ENCODE data around the gene ANKK1. TPM values are rescaled to one million over a fixed set of nuclear protein-coding genes. Genes with fewer than 3 reads are reported as not detected.

ANKK1 gene
- total and polyA plus RNA-seq, 7 donors: 0.45 to 0.54 TPM; not detected in 5

- H3K4me3 ChIP-seq: no peak overlapping the region
- intact Hi-C loops (cut with DNase I): no loop called here
- H3K4me1 ChIP-seq: no peaks in the 10 kb centered on the region
- no peak overlapping the region for H3K27ac ChIP-seq
- TF ChIP-seq POLR2AphosphoS5 (IDR thresholded peaks at IDR 0.05): no peak
- no peak for TF ChIP-seq POLR2A (IDR thresholded peaks at IDR 0.05)
- TF ChIP-seq CTCF (IDR thresholded peaks at IDR 0.05): no peak
- no peak for TF ChIP-seq EP300 (IDR thresholded peaks at IDR 0.05)
- H3K9me3 ChIP-seq: no peaks in the 10 kb centered on the region
- H3K27me3 ChIP-seq: no peaks in the 10 kb centered on the region
- no peaks in the 10 kb centered on the region for H3K36me3 ChIP-seq
- DNase-seq: no peak
- 81 to 83% methylated on average over 1 of the region's 1 CpG for WGBS, 2 donors
These were observed 9.1 kb downstream of the ANKK1 start for GRCh38 chr11:113396690-113397089.

GRCh38 chr11:113397212-113397611, 9.6 kb downstream of the ANKK1 start:
- TF ChIP-seq POLR2A (IDR thresholded peaks at IDR 0.05) (no peak), EP300 (IDR thresholded peaks at IDR 0.05) (no peak), POLR2AphosphoS5 (IDR thresholded peaks at IDR 0.05) (no peak), CTCF (IDR thresholded peaks at IDR 0.05) (no peak)
- no peak overlapping the region for H3K4me3 ChIP-seq
- no peak for DNase-seq
- WGBS, 2 donors: 79 to 84% methylated on average over 7 of the region's 7 CpGs
- H3K4me1 ChIP-seq: no peaks in the 10 kb centered on the region
- no peaks in the 10 kb centered on the region for H3K36me3 ChIP-seq
- intact Hi-C loops (cut with DNase I): no loop called here
- H3K9me3 ChIP-seq: no peaks in the 10 kb centered on the region
- H3K27ac ChIP-seq: no peak overlapping the region
- H3K27me3 ChIP-seq: no peaks in the 10 kb centered on the region

GRCh38 chr11:113397821-113398220, 10.2 kb downstream of the ANKK1 start:
- WGBS, 2 donors: 89 to 91% methylated on average over 4 of the region's 4 CpGs

GRCh38 chr11:113398669-113399430, 11.3 kb downstream of the ANKK1 start:
- H3K27me3 ChIP-seq: no peaks in the 10 kb centered on the region
- no peaks in the 10 kb centered on the region for H3K4me1 ChIP-seq
- no peak for DNase-seq
- intact Hi-C loops (cut with DNase I): no loop called here
- H3K9me3 ChIP-seq: no peaks in the 10 kb centered on the region
- no peak overlapping the region for H3K27ac ChIP-seq
- no peaks in the 10 kb centered on the region for H3K36me3 ChIP-seq
- no peak overlapping the region for H3K4me3 ChIP-seq
- no peak for TF ChIP-seq CTCF (IDR thresholded peaks at IDR 0.05)
- TF ChIP-seq EP300 (IDR thresholded peaks at IDR 0.05): no peak
- 87 to 89% methylated on average over 24 of the region's 24 CpGs for whole genome bisulfite sequencing, 2 donors

More at GRCh38 chr11:113397821-113398220, 10.2 kb downstream of the ANKK1 start:
- intact Hi-C loops (cut with DNase I): no loop called here
- Histone ChIP-seq H3K27ac (no peak overlapping the region), H3K4me3 (no peak overlapping the region), H3K27me3 (no peaks in the 10 kb centered on the region), H3K9me3 (no peaks in the 10 kb centered on the region), H3K4me1 (no peaks in the 10 kb centered on the region), H3K36me3 (no peaks in the 10 kb centered on the region)
- no peak for DNase-seq
- TF ChIP-seq CTCF (IDR thresholded peaks at IDR 0.05): no peak
- TF ChIP-seq EP300 (IDR thresholded peaks at IDR 0.05): no peak
- TF ChIP-seq POLR2A (IDR thresholded peaks at IDR 0.05): no peak
- TF ChIP-seq POLR2AphosphoS5 (IDR thresholded peaks at IDR 0.05): no peak
